Esophagus (tissue), 2 donors: ENCODE measurements around the gene PPM1L. TPM values are rescaled to one million over a fixed set of nuclear protein-coding genes. Genes with fewer than 3 reads are reported as not detected.
"Not testable (repeated sequence)": the region's sequence is repeated elsewhere in the genome, so short reads cannot be mapped to it uniquely, and the experiment has no call there.

Source experiments
- H3K27ac ChIP-seq, 2 donors: one replicate each; pipeline ENCODE4 v1.5.1; 2013; ENCODE audit warnings: low read depth in 2 of 2, mild to moderate bottlenecking in 2 of 2, inconsistent platforms in 1 of 2, low read length in 1 of 2, moderate library complexity in 1 of 2
- H3K27me3 ChIP-seq, 2 donors: one replicate each; pipeline ENCODE4 v1.6.1; 2013; ENCODE audit warnings: low read length in 2 of 2, control low read depth in 1 of 2, mild to moderate bottlenecking in 1 of 2; ENCODE audit not compliant: insufficient read depth in 2 of 2, control insufficient read depth in 1 of 2
- H3K36me3 ChIP-seq, 2 donors: one replicate each; pipeline ENCODE4 v1.6.1; 2013; ENCODE audit warnings: low read length in 1 of 2; ENCODE audit not compliant: control insufficient read depth in 2 of 2, insufficient read depth in 2 of 2
- H3K4me1 ChIP-seq, 2 donors: one replicate each; pipeline ENCODE4 v1.6.1; 2013; ENCODE audit warnings: low read length in 1 of 2; ENCODE audit not compliant: control insufficient read depth in 2 of 2, insufficient read depth in 2 of 2
- H3K4me3 ChIP-seq, 2 donors: one replicate each; pipeline ENCODE4 v1.5.1; 2013; ENCODE audit warnings: low read length in 2 of 2, mild to moderate bottlenecking in 2 of 2, low read depth in 1 of 2, moderate library complexity in 1 of 2
- H3K9me3 ChIP-seq, 2 donors: one replicate each; pipeline ENCODE4 v1.6.1; 2013; ENCODE audit warnings: mild to moderate bottlenecking in 2 of 2, low read depth in 1 of 2, low read length in 1 of 2, moderate library complexity in 1 of 2; ENCODE audit not compliant: control insufficient read depth in 2 of 2, insufficient read depth in 1 of 2
- WGBS, 2 donors: extraction: QIAGEN DNeasy Blood & Tissue Kit; methylation state at CpG; one replicate each; pipeline ENCODE4 v1.1.7; 2013; 5-methylcytosine and 5-hydroxymethylcytosine counted together
- polyA plus RNA-seq, 2 donors: library from polyadenylated mRNA; stranded (reverse); fragments of 200-250 nt; gene quantifications; one replicate each; pipeline ENCODE4 v1.2.3, GENCODE V29; 2013
- donor health status: healthy with polysubstance abuse.
- donor health status: Bipolar disorder and iron deficiency.

PPM1L gene
- polyA plus RNA-seq, 2 donors, result 2.7 to 3.0 TPM

DNA sequence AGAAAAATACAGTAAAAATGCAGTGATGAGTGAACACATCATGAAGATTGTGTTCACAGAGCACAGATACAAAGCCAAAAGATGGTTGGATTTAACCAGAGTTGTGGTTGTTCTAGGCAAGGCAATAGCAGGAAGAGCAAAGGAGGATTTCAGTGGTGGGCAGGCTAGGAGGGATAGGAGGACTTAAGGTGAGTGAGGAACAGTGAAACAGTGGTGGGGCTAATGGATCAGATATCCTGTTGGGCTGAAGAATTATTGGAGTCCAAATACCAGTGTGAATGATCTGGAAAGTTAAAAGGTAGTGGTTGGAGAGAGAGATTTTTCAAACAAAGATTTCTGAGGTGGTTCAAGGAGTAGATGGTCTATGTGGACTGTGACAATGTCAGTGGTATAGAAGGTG is 240.8 kb downstream of the PPM1L start:
- no peaks in the 10 kb centered on the region for H3K27me3 ChIP-seq
- H3K4me1 ChIP-seq, result peaks cover 0 to 2% of the 10 kb centered on the region in 2 donors
- no peak overlapping the region for H3K4me3 ChIP-seq
- H3K36me3 ChIP-seq, result no peaks in the 10 kb centered on the region
- no peaks in the 10 kb centered on the region for H3K9me3 ChIP-seq
- H3K27ac ChIP-seq, result no peak overlapping the region

DNA sequence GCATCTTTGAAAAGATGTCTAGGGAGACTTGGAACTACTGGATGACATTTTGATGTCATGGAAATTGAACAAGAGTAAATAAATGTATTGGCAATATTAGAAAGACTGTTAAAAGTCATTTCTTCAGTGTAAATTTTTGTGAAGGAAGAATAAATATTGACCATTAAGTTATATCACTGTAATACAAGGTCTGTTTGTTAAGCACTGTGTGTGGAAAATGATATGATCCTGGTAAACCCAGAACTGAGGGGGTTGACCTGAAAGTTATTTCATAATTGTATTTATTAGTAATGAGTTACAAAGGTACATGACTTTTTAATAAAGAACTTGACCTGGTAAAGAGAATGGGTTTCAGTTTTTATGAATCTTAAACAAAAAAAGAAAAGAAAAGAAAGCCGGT is 242.6 kb downstream of the PPM1L start:
- Histone ChIP-seq H3K4me1 (peaks cover 0 to 2% of the 10 kb centered on the region in 2 donors), H3K36me3 (no peaks in the 10 kb centered on the region), H3K9me3 (no peaks in the 10 kb centered on the region), H3K4me3 (no peak overlapping the region), H3K27ac (no peak overlapping the region), H3K27me3 (no peaks in the 10 kb centered on the region)
- WGBS, 2 donors, result 87 to 91% methylated on average over 1 of the region's 1 CpG

DNA sequence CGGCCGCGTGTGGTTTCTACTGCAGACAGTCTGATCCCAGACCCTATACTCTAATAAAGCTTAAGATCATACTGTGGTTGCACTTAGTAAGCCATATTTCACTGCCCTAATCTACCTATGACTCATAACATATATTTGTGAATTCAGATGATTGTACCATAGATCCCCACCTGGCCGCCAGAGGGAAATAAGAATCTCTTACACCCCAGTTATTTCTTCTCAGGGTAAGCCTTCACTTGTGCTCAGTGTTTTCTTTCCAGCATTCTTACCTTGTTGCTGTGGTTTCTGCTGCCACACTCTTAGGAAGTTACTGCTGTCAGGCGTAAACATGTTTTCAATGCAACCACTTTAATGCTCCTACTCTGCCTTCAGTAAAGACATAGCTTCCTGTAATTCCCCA is 243.2 kb downstream of the PPM1L start:
- WGBS, 2 donors, result 68 to 71% methylated on average over 5 of the region's 5 CpGs
- H3K4me1 ChIP-seq, result peaks cover 0 to 2% of the 10 kb centered on the region in 2 donors
- no peaks in the 10 kb centered on the region for H3K9me3 ChIP-seq
- no peaks in the 10 kb centered on the region for H3K36me3 ChIP-seq
- H3K4me3 ChIP-seq, result no peak overlapping the region
- H3K27ac ChIP-seq, result no peak overlapping the region
- H3K27me3 ChIP-seq, result no peaks in the 10 kb centered on the region

DNA sequence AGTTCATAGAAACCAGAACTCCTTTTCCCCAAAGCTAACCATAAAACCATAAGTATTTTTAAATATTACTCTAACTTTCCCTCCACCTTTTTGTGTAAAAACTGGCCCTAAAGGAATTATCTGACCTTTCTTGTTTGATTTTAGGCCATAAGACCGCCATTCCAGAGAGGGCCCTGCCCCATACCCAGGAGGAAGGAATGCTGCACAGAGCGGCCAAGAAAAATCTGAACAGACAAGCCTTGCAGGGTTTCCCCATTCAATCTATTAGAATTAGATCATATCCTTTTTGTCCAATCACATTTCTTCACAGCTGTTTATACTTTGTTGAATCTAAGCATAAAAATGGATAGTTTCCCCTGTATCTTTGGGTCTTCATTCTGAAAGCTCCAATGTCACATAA is 252.1 kb downstream of the PPM1L start:
- no peaks in the 10 kb centered on the region for H3K36me3 ChIP-seq
- WGBS, 2 donors, result 65 to 73% methylated on average over 2 of the region's 2 CpGs
- no peaks in the 10 kb centered on the region for H3K27me3 ChIP-seq

DNA sequence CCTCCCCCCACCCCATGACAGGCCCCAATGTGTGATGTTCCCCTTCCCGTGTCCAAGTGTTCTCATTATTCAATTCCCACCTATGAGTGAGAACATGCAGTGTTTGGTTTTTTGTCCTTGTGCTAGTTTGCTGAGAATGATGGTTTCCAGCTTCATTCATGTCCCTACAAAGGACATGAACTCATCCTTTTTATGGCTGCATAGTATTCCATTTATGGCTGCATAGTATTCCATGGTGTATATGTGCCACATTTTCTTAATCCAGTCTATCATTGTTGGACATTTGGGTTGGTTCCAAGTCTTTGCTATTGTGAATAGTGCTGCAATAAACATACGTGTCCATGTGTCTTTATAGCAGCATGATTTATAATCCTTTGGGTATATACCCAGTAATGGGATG is 254.1 kb downstream of the PPM1L start:
- H3K4me1 ChIP-seq, H3K36me3 ChIP-seq, H3K27ac ChIP-seq, H3K4me3 ChIP-seq, H3K27me3 ChIP-seq, H3K9me3 ChIP-seq: not testable (repeated sequence)
- 88 to 100% methylated on average over 1 to 2 of the region's 2 CpGs for WGBS, 2 donors

More for the DNA sequence above, 252.1 kb downstream of the PPM1L start:
- H3K9me3 ChIP-seq, result no peaks in the 10 kb centered on the region
- H3K27ac ChIP-seq, result no peak overlapping the region
- no peak overlapping the region for H3K4me3 ChIP-seq
- H3K4me1 ChIP-seq, result no peaks in the 10 kb centered on the region

DNA sequence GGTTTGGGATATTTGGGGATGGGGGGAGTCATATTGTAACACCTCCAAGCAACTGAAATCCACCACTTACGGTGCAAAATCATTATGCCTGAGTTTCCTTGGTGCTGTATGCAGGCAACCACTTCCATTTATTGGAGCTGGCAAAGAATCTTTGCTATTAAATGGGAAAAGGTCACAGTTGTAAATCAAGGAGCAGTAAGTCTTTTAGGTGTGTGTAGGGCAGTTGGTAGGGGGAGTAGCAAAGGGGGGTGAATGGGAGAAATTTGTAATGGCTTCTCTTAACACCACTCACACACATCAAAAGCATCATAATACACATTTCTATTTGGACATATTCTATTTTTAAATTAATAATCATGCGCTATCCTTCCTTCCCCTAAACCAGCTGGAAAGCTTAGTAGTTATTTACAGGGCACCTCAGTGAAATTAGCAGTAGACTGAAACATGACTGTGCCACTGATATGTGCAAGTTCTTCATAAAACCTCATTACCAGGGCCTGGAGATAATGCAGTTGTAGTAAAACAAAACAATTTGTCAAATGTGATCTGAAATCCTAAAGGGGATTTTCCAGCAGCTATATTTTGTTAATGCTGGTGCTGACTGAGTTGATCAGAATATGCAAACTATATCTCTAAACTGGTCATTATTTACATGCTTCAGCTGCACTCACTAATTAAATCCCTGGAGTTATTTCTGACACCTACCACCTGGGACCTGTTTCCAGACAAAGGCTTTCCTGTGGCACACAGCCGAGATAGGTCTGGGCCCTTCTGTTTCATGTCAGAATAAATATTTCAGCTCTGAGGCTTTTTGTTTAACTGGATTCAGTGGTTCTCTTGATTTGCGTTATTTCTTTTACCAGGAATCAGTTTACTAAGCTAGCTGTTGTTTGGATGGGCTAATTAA is 259.1 kb downstream of the PPM1L start:
- Histone ChIP-seq H3K4me1 (no peaks in the 10 kb centered on the region), H3K27me3 (no peaks in the 10 kb centered on the region), H3K9me3 (no peaks in the 10 kb centered on the region), H3K36me3 (no peaks in the 10 kb centered on the region), H3K27ac (no peak overlapping the region), H3K4me3 (no peak overlapping the region)
- WGBS, 2 donors, result 72 to 78% methylated on average over 4 of the region's 4 CpGs

DNA sequence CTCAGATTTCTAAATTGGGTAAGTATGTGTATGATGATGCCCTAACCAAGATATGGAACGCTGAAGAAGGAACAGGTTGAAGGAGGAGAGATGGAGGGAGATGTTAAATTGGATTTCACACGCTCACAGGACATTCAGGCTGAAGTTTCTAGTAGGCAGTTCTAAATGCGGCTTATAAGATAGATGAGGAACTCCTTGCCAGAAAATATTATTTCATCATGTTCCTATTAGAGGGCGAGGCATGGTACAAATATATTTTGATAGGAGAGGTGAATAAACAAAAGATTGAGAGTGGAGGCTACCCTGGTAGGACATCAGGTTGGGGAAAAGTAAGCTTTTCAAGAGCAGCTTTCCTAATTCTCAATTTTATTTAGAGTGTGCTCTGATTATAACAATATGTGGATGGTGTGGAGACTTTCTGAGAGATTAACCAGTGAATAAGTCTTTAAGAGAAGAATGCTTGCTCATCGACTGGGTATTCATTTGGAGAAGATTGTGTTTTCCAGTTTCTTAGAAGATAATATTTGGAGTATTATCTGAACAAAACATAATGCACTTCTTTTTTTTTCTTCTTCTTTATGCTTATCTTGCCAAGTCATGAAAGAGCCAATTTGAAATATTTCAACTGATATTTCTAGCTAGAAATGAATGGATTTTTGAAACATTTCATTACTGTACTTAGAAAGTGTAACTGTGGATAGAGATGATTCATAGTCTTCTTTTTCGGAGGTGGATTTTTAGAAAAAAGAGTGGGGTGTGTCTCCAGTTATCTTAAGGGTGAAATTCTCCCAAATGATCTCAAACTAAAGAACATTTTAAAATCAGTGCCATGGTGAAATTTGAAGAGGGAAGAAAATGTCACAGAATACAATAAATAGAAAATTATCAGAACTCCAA is 260.6 kb downstream of the PPM1L start:
- 69 to 79% methylated on average over 6 of the region's 6 CpGs for WGBS, 2 donors
- Histone ChIP-seq H3K4me1 (no peaks in the 10 kb centered on the region), H3K9me3 (no peaks in the 10 kb centered on the region), H3K27me3 (no peaks in the 10 kb centered on the region), H3K36me3 (no peaks in the 10 kb centered on the region), H3K27ac (no peak overlapping the region), H3K4me3 (no peak overlapping the region)

DNA sequence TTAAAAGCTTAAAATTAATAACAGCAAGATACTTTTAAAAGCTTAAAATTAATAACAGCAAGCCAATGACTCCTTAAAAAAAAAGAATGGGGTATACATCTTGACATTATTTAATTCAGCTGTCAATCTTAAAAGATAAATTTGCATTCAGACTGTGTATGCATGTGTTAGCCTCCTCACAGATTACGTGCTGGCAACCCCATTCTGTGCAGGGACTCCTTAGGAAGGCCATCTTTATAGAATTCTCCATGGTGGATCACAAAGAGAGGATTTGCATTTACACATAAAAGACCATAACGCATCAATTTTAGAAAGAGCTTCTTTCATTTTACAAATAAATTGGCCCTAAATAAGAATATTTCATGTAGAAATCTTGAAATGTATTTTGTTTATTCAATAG is 261.9 kb downstream of the PPM1L start:
- no peak overlapping the region for H3K4me3 ChIP-seq
- 92 to 95% methylated on average over 2 of the region's 2 CpGs for WGBS, 2 donors
- H3K27me3 ChIP-seq, result no peaks in the 10 kb centered on the region
- no peaks in the 10 kb centered on the region for H3K4me1 ChIP-seq
- no peaks in the 10 kb centered on the region for H3K36me3 ChIP-seq
- H3K9me3 ChIP-seq, result no peaks in the 10 kb centered on the region
- H3K27ac ChIP-seq, result no peak overlapping the region

DNA sequence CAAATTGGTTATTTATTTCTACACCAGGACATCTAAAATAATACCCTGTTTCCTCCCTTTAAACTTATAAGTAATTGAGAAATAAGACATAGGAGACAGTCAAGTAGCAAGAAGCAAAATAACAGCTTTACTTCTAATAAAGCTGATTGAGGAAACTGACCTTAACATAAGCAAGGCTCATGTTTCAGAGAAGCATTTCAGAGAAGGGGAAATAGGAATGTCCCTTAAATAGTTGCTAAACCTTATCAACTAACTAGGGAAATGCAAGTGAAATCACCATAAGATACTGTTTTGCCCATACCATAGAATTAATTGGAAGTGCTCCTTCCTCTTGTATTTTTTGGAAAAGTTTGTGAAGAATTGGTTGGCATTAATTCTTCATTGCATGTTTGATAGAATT is 264.2 kb downstream of the PPM1L start:
- no peak overlapping the region for H3K4me3 ChIP-seq
- no peaks in the 10 kb centered on the region for H3K36me3 ChIP-seq
- H3K27me3 ChIP-seq, result no peaks in the 10 kb centered on the region
- H3K9me3 ChIP-seq, result no peaks in the 10 kb centered on the region
- no peaks in the 10 kb centered on the region for H3K4me1 ChIP-seq
- H3K27ac ChIP-seq, result no peak overlapping the region
